Activated T-cell treated with anti-CD3 and anti-CD28 coated beads, Interleukin-2, amount 50 U/mL, for 4 hours (primary cell): ENCODE results near the gene TMEM269. TPM values are rescaled to one million over a fixed set of nuclear protein-coding genes. Genes with fewer than 3 reads are reported as not detected.
"Not testable (repeated sequence)": the region's sequence is repeated elsewhere in the genome, so short reads cannot be mapped to it uniquely, and the experiment has no call there.

Experiments used
- ATAC-seq, 2 donors: fragments of 200-7000 bp; cut with Tn5 transposase; one replicate each; pipeline ENCODE4 v1.10.0; 2021
- DNase-seq: peaks from one replicate; pipeline ENCODE4 v3.0.0-alpha.2; 2020
- H3K27me3 Mint-ChIP-seq: one replicate; pipeline ENCODE4 v1.8.0; 2021; ENCODE audit warnings: low read depth, mixed read lengths
- H3K36me3 Mint-ChIP-seq: one replicate; pipeline ENCODE4 v1.8.0; 2022; ENCODE audit warnings: mixed read lengths; ENCODE audit not compliant: insufficient read depth
- H3K4me1 Mint-ChIP-seq: one replicate; pipeline ENCODE4 v1.8.0; 2021; ENCODE audit warnings: low read depth, mixed read lengths
- H3K4me3 Mint-ChIP-seq: one replicate; pipeline ENCODE4 v1.8.0; 2021; ENCODE audit warnings: mild to moderate bottlenecking, moderate library complexity, mixed read lengths
- H3K9me3 Mint-ChIP-seq: one replicate; pipeline ENCODE4 v1.8.0; 2021; ENCODE audit warnings: mixed read lengths
- total RNA-seq, 3 donors: library from RNA; stranded (reverse); gene quantifications; one replicate each; pipeline ENCODE4 v1.2.1, GENCODE V29; 2021

The TMEM269 gene
- total RNA-seq, 3 donors from 2014 or later = 0.10 to 0.24 TPM; not detected in 1

DNA sequence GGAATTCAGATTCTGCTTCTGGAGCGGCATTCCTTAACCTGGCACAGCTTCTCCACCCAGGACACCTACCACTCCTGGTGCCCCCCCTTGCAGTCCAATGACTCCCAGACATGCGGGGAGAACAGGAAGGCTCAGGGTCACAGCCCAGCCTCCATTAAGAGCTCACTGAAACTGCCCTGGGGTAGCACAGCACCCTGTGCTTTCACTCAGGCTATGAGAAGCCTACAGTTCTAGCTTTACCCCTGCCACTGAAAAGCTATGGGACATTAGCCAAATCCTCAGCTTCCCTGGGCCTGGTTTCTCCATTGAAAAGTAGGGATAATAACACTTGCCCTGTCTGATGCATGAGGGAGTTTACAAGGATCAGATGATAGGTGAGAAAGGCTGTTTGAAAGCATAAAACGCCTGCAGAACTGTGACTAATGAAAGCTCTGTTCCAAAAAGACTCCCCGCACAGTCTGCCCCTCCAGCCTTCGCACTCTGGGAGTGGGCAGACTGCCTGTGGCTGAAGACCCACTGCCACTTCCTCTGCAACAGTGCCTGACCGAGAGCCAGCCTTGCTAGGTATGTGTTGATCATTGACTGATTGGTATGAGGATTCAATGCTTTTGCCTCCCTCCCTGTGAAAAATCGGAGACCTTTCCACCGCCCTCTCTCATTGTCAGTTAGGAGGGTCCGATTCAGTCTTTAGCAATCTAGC is 42.0 kb upstream of the TMEM269 start:
- DNase-seq (no peak), ATAC-seq (no peak)
- peaks cover 3% of the 10 kb centered on the region for H3K36me3 Mint-ChIP-seq
- H3K4me3 Mint-ChIP-seq = no peak overlapping the region
- H3K27me3 Mint-ChIP-seq = no peaks in the 10 kb centered on the region
- H3K9me3 Mint-ChIP-seq = no peaks in the 10 kb centered on the region
- H3K4me1 Mint-ChIP-seq = no peaks in the 10 kb centered on the region

GRCh38 chr1:42743317-42744147 is 41.3 kb upstream of the TMEM269 start:
- Mint-ChIP-seq H3K4me3 (no peak overlapping the region), H3K4me1 (no peaks in the 10 kb centered on the region), H3K9me3 (no peaks in the 10 kb centered on the region), H3K36me3 (peaks cover 9% of the 10 kb centered on the region), H3K27me3 (no peaks in the 10 kb centered on the region)
- DNase-seq = no peak
- ATAC-seq = no peak

DNA sequence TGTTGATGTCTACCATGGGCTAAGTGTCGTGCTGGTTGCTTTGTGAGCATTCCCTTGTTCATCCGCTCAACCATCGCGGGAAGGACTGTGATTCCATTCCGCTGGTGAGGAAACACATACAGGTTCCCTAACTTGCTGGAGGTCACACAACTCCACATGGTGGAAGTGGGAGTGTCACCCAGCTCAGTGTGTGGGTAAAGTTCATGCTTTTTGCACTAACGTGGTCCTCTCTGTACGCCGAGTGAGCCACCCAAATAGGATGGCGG is 40.7 kb upstream of the TMEM269 start:
- H3K4me3 Mint-ChIP-seq = no peak overlapping the region
- no peak for DNase-seq
- no peaks in the 10 kb centered on the region for H3K27me3 Mint-ChIP-seq
- no peaks in the 10 kb centered on the region for H3K9me3 Mint-ChIP-seq
- H3K36me3 Mint-ChIP-seq = peaks cover 9% of the 10 kb centered on the region
- no peak for ATAC-seq
- no peaks in the 10 kb centered on the region for H3K4me1 Mint-ChIP-seq

- DNase-seq (no peak), ATAC-seq (no peak)
- H3K27me3 Mint-ChIP-seq = no peaks in the 10 kb centered on the region
- H3K9me3 Mint-ChIP-seq = no peaks in the 10 kb centered on the region
- H3K36me3 Mint-ChIP-seq = peaks cover 20% of the 10 kb centered on the region
- H3K4me1 Mint-ChIP-seq = no peaks in the 10 kb centered on the region
- no peak overlapping the region for H3K4me3 Mint-ChIP-seq
Observed at GRCh38 chr1:42745851-42746250, 38.9 kb upstream of the TMEM269 start.

- Mint-ChIP-seq H3K9me3 (no peaks in the 10 kb centered on the region), H3K4me3 (no peak overlapping the region), H3K36me3 (peaks cover 21% of the 10 kb centered on the region), H3K27me3 (no peaks in the 10 kb centered on the region), H3K4me1 (no peaks in the 10 kb centered on the region)
- no peak for ATAC-seq
- no peak for DNase-seq
Observed at GRCh38 chr1:42746436-42747105, 38.2 kb upstream of the TMEM269 start.

- Mint-ChIP-seq H3K36me3 (peaks cover 25% of the 10 kb centered on the region), H3K4me1 (no peaks in the 10 kb centered on the region), H3K27me3 (no peaks in the 10 kb centered on the region), H3K4me3 (no peak overlapping the region), H3K9me3 (no peaks in the 10 kb centered on the region)
- DNase-seq (peak; percentile 51), ATAC-seq (peak; percentile 50 to 73)
Observed at GRCh38 chr1:42747125-42747524, 37.7 kb upstream of the TMEM269 start.

- ATAC-seq = no peak
- Mint-ChIP-seq H3K4me3 (no peak overlapping the region), H3K4me1 (no peaks in the 10 kb centered on the region), H3K9me3 (no peaks in the 10 kb centered on the region), H3K27me3 (no peaks in the 10 kb centered on the region), H3K36me3 (peaks cover 34% of the 10 kb centered on the region)
- no peak for DNase-seq
Observed at GRCh38 chr1:42748021-42748420, 36.8 kb upstream of the TMEM269 start.

DNA sequence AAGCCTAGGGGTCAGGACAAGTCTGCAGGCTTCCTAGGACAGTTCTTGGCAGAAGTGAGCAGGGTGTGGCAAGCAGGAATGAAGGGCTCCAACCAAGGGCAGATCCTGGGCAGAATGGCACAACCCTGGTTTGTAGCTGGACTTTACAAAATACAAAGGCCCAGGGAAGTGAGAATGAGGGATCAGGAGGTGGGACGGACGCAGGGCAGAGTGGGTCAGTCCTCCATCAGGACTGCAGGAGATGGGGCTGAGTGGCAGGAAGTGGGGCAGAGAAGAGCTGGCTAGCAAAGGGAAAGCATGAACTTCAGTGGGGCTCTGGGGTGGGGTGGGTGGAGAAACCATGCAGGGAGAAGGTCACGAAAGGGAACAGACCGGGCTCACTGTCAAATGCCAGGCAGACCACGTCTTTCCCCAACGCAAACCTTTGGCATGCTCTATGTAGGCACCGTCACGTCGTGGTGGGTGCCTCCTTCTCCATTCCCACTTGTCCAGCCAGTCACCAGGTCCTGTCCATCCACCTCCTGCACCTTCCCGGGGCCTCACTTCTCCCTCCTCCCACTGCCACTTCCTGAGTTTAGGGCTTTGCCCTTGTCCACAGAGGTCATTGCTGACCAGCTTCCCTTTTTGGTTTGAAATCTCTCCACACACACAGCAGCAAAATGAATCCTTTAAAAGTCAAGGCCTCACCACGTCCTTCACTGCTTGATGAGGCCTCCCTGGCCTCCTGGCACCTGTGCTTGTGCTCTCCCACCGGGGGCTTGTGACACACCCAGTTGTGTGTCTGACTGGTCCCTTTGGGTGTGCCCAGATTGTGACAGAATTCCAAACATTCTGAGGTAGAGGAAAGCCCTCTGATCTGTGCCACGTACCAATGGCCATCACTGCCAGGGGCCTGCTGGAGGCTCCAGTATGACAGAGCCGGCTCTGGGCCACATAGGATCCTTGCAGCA is 36.1 kb upstream of the TMEM269 start:
- H3K36me3 Mint-ChIP-seq = peaks cover 38% of the 10 kb centered on the region
- no peak for DNase-seq
- H3K27me3 Mint-ChIP-seq = no peaks in the 10 kb centered on the region
- ATAC-seq = no peak
- no peaks in the 10 kb centered on the region for H3K4me1 Mint-ChIP-seq
- no peak overlapping the region for H3K4me3 Mint-ChIP-seq
- no peaks in the 10 kb centered on the region for H3K9me3 Mint-ChIP-seq

GRCh38 chr1:42750041-42750440 is 34.8 kb upstream of the TMEM269 start:
- H3K27me3 Mint-ChIP-seq = no peaks in the 10 kb centered on the region
- peaks cover 47% of the 10 kb centered on the region for H3K36me3 Mint-ChIP-seq
- no peaks in the 10 kb centered on the region for H3K9me3 Mint-ChIP-seq
- no peak for DNase-seq
- no peak overlapping the region for H3K4me3 Mint-ChIP-seq
- no peak for ATAC-seq
- no peaks in the 10 kb centered on the region for H3K4me1 Mint-ChIP-seq

- not testable (repeated sequence) for H3K27me3 Mint-ChIP-seq, H3K4me3 Mint-ChIP-seq, H3K4me1 Mint-ChIP-seq, ATAC-seq, H3K9me3 Mint-ChIP-seq, DNase-seq
- H3K36me3 Mint-ChIP-seq = peaks cover 58% of the 10 kb centered on the region
Observed at GRCh38 chr1:42751511-42752070, 33.2 kb upstream of the TMEM269 start.

DNA sequence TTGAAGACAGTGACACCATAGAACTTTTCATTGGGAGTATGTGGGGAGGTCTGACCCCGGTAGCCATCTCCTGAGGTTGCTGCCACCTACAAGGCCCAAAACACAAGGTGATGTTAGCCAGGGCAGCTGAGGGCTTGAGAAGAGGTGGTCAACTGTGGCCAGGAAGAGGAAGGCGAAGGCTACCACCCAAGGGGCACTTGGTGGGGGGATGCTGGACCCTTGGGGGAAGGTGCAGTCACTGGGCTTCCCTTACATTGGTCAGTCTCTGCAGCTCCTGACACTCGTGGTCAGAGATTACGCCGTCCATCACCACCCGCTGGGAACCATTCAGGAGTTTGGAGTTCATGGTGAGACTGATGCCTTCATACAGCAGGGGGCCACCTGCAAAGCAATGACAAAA is 32.5 kb upstream of the TMEM269 start:
- no peak for ATAC-seq
- H3K9me3 Mint-ChIP-seq = no peaks in the 10 kb centered on the region
- no peak for DNase-seq
- H3K4me3 Mint-ChIP-seq = no peak overlapping the region
- H3K4me1 Mint-ChIP-seq = peaks cover 1% of the 10 kb centered on the region
- H3K27me3 Mint-ChIP-seq = no peaks in the 10 kb centered on the region
- peaks cover 64% of the 10 kb centered on the region for H3K36me3 Mint-ChIP-seq

DNA sequence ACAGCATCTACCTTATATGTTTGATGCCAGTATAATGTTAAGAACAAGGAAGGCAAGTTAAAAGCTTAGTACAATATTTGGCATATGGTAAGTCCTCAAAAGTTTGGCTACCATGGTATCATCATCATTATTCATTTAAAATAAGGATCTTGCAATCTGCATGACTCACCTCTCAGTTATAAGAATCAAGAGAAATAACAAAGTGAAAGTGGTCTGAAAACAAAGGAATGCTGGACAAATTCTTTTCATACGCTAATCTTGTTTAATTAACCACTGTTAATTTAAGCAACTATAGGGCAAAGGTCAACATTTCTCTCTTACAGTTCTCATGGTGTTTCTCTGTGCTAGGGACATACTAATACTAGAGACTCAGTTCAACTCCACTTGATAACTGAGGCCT is 31.7 kb upstream of the TMEM269 start:
- Mint-ChIP-seq H3K27me3 (no peaks in the 10 kb centered on the region), H3K36me3 (peaks cover 67% of the 10 kb centered on the region)
- no peak for DNase-seq

GRCh38 chr1:42756956-42757891 is 27.6 kb upstream of the TMEM269 start:
- Mint-ChIP-seq H3K9me3 (no peaks in the 10 kb centered on the region), H3K4me1 (peaks cover 1% of the 10 kb centered on the region), H3K27me3 (no peaks in the 10 kb centered on the region), H3K36me3 (peaks cover 56% of the 10 kb centered on the region), H3K4me3 (no peak overlapping the region)
- no peak for DNase-seq
- no peak for ATAC-seq

More for the DNA sequence above, 31.7 kb upstream of the TMEM269 start:
- no peak for ATAC-seq
- H3K4me3 Mint-ChIP-seq = no peak overlapping the region
- peaks cover 1% of the 10 kb centered on the region for H3K4me1 Mint-ChIP-seq
- no peaks in the 10 kb centered on the region for H3K9me3 Mint-ChIP-seq
